ENCODE data around the gene USP50.

- TF ChIP-seq NR0B2 (CRISPR knock-in tag; IDR thresholded peaks at IDR 0.05), result no peak
- TF ChIP-seq THRA (CRISPR knock-in tag; IDR thresholded peaks at IDR 0.05; ENCODE audit: borderline replicate concordance), result no peak
- no peak for TF ChIP-seq BRCA1 (CRISPR knock-in tag; IDR thresholded peaks at IDR 0.05)
Observed at GRCh38 chr15:50523851-50524251, 22.6 kb downstream of the USP50 start.
